Subcutaneous adipose tissue (tissue), 4 donors: ENCODE results near the gene THSD7B. TPM values are rescaled to one million over a fixed set of nuclear protein-coding genes. Genes with fewer than 3 reads are reported as not detected.

ENCODE experiments used
- total RNA-seq, 4 donors: library from RNA; depleted of rRNA; stranded (reverse); fragments of >200 nt; gene quantifications; one replicate each; pipeline ENCODE4 v1.1.0, GENCODE V29; 2016
- TF ChIP-seq, protein P1 (sequence below): fragments of 450-650 bp; IDR thresholded peaks from one replicate; pipeline ENCODE4 v1.5.1; 2016; ENCODE audit warnings: low read depth, mild to moderate bottlenecking, control low read depth, antibody characterized with exemption, moderate library complexity

The THSD7B gene
- total RNA-seq, 4 donors from 2014 or later = 2.0 to 5.1 (median 2.8) TPM

GRCh38 chr2:137133225-137133624 is 367.9 kb downstream of the THSD7B start:
- TF ChIP-seq, protein P1, sequence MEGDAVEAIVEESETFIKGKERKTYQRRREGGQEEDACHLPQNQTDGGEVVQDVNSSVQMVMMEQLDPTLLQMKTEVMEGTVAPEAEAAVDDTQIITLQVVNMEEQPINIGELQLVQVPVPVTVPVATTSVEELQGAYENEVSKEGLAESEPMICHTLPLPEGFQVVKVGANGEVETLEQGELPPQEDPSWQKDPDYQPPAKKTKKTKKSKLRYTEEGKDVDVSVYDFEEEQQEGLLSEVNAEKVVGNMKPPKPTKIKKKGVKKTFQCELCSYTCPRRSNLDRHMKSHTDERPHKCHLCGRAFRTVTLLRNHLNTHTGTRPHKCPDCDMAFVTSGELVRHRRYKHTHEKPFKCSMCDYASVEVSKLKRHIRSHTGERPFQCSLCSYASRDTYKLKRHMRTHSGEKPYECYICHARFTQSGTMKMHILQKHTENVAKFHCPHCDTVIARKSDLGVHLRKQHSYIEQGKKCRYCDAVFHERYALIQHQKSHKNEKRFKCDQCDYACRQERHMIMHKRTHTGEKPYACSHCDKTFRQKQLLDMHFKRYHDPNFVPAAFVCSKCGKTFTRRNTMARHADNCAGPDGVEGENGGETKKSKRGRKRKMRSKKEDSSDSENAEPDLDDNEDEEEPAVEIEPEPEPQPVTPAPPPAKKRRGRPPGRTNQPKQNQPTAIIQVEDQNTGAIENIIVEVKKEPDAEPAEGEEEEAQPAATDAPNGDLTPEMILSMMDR = no peak

DNA sequence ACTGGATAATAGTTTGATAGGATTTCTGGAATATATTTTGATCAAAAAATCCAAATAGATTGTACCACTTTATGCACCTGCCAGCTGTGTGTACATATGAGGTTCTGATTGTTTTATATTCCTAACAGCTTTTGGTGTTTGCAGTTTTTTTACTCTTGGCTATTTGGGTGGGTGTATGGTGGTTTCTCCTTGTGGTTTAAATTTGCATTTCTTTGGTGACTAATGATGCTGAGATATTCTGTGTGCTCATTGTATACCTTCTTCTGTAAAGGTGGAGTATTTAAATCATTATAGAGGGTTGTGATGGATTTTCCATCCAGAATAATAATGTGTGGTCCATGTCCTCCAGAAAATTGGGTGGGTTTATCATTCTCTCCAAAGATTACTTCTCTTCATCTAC is 372.9 kb downstream of the THSD7B start:
- TF ChIP-seq, protein P1 = no peak

GRCh38 chr2:137151731-137152130 is 386.4 kb downstream of the THSD7B start:
- TF ChIP-seq, protein P1 = no peak

DNA sequence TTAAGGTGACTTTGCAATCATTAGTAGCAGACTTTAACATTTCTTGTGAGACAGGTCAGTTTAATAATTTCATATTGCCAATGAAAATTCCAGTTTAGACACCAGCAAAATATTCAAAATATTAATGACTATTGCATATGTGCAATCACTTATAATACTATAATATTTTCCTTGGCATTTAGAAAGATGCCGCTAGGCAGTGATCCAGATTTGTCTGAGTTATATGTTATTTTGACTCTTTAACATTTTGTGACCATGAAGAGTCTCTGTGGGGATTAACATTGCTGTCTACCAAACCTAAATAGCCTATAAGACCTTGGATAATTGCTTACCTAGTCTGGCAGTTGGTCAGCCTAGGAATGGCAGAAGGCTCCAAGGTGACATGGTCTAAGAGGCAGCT is 389.6 kb downstream of the THSD7B start:
- TF ChIP-seq, protein P1 = no peak

DNA sequence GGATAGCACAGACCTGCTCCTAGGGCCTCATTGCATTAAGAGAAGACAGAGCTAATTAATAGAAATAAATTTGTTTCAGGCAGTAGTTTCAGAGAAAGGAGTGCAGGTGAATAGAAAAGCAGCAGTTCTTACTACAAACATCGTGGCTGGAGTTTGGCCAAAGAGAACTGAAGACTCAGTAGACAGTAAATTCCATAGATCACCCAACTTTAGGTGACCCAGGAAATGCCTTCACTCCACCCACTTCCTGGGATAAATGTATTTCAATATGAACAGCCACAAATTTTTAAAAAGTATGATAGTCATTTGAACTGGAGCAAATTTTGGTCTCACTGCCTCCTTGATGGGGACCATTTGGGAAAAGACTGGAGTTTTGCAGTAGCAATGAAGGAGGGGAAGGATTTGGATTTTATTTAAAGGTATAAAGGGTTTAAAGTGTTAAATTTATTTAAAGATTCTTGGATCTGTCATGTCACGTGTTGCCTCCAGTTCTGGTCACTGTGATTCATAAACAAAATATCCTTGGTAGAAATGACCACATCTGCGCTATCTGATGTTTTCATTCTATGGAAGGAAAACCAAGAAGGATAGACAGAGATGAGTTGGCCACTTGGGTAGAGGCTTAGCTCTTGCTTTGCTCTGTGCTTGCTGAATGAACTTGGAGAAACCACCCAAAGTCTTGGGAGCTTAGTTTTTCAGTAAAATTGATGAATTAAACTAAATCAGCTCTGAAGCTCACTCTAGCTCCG is 390.2 kb downstream of the THSD7B start:
- TF ChIP-seq, protein P1 = no peak

DNA sequence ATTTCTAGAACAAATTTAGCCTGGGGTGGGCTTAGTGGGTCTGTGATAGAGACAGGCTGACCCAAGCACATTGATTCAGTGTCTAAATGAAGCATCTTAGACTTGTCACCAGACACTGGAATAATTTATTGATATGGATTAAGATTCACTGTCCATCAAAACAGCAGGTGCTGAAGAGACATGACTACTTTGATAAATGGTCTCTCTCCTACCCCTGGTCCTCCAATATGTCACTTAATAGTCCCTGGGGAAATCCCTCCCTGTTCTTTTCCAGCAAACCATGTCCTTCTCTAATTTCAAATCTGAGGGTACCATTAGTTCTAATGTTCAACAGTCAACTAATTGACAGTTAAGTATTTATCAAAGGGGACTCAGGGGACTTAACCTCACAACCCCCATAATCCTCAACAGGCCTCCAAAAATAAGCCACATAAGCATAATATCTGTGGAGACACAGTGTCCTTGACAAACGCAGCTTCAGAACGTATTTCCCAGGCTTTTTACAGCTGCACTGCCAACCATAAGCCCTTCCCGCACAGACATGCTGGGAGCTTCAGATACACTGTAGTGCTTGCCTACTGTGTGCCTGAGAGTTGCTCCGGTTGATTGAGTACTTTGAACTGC is 391.0 kb downstream of the THSD7B start:
- TF ChIP-seq, protein P1 = no peak

GRCh38 chr2:137157851-137158250 is 392.5 kb downstream of the THSD7B start:
- TF ChIP-seq, protein P1 = no peak
